ENCODE data around the gene ZNF324. TPM values are rescaled to one million over a fixed set of nuclear protein-coding genes. Genes with fewer than 3 reads are reported as not detected.

ZNF324 gene
- total and polyA plus RNA-seq, 9 of the 15 experiments (the other 6 are each of a cell fraction or from before 2014, with no cell fraction given): 0.92 to 16.4 (median 5.3) TPM

DNA sequence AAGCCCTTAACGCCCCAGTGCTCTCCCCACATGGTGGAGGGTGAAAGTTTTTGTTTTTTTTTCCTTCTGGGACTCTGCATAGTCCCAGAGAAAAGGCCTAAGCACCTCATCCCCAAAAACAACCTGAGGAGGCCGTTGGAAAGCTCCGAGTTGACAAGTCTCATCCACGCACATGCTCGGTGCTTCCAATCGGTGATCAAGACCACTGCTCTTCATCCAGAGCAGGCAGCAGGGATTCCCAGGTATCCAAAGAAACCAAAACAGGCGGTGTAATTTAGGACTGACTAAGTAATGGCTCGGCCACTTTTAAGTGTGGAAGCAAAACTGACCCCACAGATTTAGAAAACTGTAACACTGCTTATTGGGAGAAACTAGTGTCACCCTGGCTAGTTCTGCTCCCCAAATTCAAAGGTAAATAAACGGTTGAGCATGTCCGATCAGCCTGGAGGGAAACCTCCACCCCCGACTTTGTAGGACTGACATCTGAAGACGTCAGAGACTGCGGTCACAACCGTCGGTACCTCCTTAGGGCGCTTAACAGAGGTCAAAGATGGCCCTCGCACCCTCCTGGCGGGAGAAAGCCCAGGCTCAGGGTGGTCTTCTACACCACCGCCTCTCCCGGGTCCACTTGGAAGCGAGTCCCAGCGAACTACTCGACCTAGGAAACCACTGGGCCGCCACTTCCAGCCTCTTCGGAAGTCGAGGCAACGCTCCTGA, 8.3 kb downstream of the ZNF324 start:
- Histone ChIP-seq H3K9me1 (ENCODE audit: control insufficient read depth, insufficient read depth, low read length) (no peaks in the 10 kb centered on the region), H3K4me3 (peak overlapping the region; percentile 59), H3K9me3 (replicated peaks; ENCODE audit: control insufficient read depth, insufficient read depth, low read depth, low read length) (no peaks in the 10 kb centered on the region), H3K27me3 (ENCODE audit: control insufficient read depth in 2 of 2, insufficient read depth in 2 of 2, low read length in 2 of 2) (no peaks in the 10 kb centered on the region), H3K79me2 (ENCODE audit: control insufficient read depth, insufficient read depth, low read length) (no peaks in the 10 kb centered on the region), H3K9ac (ENCODE audit: insufficient read depth in 1 of 2, low read depth in 2 of 2, low read length in 2 of 2) (peak overlapping the region; percentile 75 to 90), H3K4me1 (replicated peaks in 1 of 2; ENCODE audit: control insufficient read depth in 2 of 2, insufficient read depth in 2 of 2, low read length in 2 of 2) (peaks cover 26 to 47% of the 10 kb centered on the region in 2 experiments), H2AFZ (ENCODE audit: low read depth, low read length) (peak overlapping the region; percentile 99), H3K27ac (ENCODE audit: extremely low read depth, low read depth, low read length) (peak overlapping the region; percentile 92), H3K36me3 (ENCODE audit: control insufficient read depth, insufficient read depth, low read length) (peaks cover 37% of the 10 kb centered on the region; the same call in 2 of the 3 replicates), H3K4me2 (ENCODE audit: insufficient read depth, low read length) (peak overlapping the region; percentile 90), H4K20me1 (replicated peaks; ENCODE audit: control insufficient read depth, insufficient read depth, low read length) (0 out of 2 replicates have a peak, but pooled peaks cover 9% of the 10 kb centered on the region)
- no TSS peak for BruUV-seq (replicated peaks)
- WGBS (ENCODE audit: insufficient coverage, low coverage, missing lambda C conversion rate): 10% methylated on average over 27 of the region's 27 CpGs
- POLR2A ChIA-PET: interaction anchor here (0.6 to 2.1 kb wide), 9 partner anchors 9 to 109 kb away, joined by 3 to 6 read pairs (median 4); partner anchors contain the start of genes CHMP2A and ZNF584
- peak; percentile 23 for ATAC-seq
- FAIRE-seq: no peak
- CTCF ChIA-PET (ENCODE audit: low intra/inter-chr PET ratio): no interaction called here
- peak in 1 of 4 experiments; percentile 18 for DNase-seq (ENCODE audit: extremely low read depth in 1 of 4, low spot score in 3 of 4)
- in situ Hi-C loops (cut with MboI) (no loop called here), intact Hi-C loops (cut with micrococcal nuclease) (loop anchor here (5.0 kb wide), 2 partner anchors 148 to 293 kb away; partner anchors contain the start of genes ZNF274 and ZSCAN22)
- no peak for TF ChIP-seq ZNF12 (CRISPR knock-in tag; IDR thresholded peaks at IDR 0.05)
- TF ChIP-seq KDM5B (IDR thresholded peaks at IDR 0.05; ENCODE audit: insufficient replicate concordance, low read depth, low read length): peak; percentile 16
- TF ChIP-seq SNAPC5 (CRISPR knock-in tag; IDR thresholded peaks at IDR 0.05): no peak
- TF ChIP-seq KLF10 (CRISPR knock-in tag; IDR thresholded peaks at IDR 0.05): no peak
- TF ChIP-seq ZKSCAN3 (CRISPR knock-in tag; IDR thresholded peaks at IDR 0.05): no peak
- no peak for TF ChIP-seq FOXA1 (IDR thresholded peaks at IDR 0.05; ENCODE audit: borderline replicate concordance)
- TF ChIP-seq HDAC1 (IDR thresholded peaks at IDR 0.05): peak in 1 of 2 experiments; percentile 75; a peak in 2 of 4 replicates
- no peak for TF ChIP-seq RFX7 (CRISPR knock-in tag; IDR thresholded peaks at IDR 0.05)
- peak; percentile 52 for TF ChIP-seq POLR2A (conservative IDR thresholded peaks at IDR 0.05)
- TF ChIP-seq, protein P1, sequence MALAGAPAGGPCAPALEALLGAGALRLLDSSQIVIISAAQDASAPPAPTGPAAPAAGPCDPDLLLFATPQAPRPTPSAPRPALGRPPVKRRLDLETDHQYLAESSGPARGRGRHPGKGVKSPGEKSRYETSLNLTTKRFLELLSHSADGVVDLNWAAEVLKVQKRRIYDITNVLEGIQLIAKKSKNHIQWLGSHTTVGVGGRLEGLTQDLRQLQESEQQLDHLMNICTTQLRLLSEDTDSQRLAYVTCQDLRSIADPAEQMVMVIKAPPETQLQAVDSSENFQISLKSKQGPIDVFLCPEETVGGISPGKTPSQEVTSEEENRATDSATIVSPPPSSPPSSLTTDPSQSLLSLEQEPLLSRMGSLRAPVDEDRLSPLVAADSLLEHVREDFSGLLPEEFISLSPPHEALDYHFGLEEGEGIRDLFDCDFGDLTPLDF (CRISPR knock-in tag; IDR thresholded peaks at IDR 0.05): no peak
- no peak for TF ChIP-seq MEF2A (IDR thresholded peaks at IDR 0.05; ENCODE audit: control insufficient read depth, low read depth, low read length)
- peak; percentile 34; the same call in 1 of the 2 replicates for TF ChIP-seq CREB1 (IDR thresholded peaks at IDR 0.05)
- no peak for TF ChIP-seq CREB1 (CRISPR knock-in tag; IDR thresholded peaks at IDR 0.05)
- TF ChIP-seq THAP12 (CRISPR knock-in tag; IDR thresholded peaks at IDR 0.05): no peak
- TF ChIP-seq THRAP3 (IDR thresholded peaks at IDR 0.05; ENCODE audit: borderline replicate concordance): no peak
- no peak for TF ChIP-seq YBX1 (IDR thresholded peaks at IDR 0.05)
- TF ChIP-seq HDAC3 (IDR thresholded peaks at IDR 0.05; ENCODE audit: borderline replicate concordance, partially characterized antibody): no peak
- no peak for TF ChIP-seq ZNF75A (CRISPR knock-in tag; IDR thresholded peaks at IDR 0.05)
- TF ChIP-seq ZNF766 (CRISPR knock-in tag; conservative IDR thresholded peaks at IDR 0.05): peak; percentile 61; the same call in 1 of the 2 replicates
- TF ChIP-seq HNRNPL (IDR thresholded peaks at IDR 0.05; ENCODE audit: low read depth, low read length): no peak
- no peak for TF ChIP-seq SPI1 (IDR thresholded peaks at IDR 0.05; ENCODE audit: borderline replicate concordance, low read depth, low read length)

Data from K562 (cell line).